PC-3 (cell line): Measurements from ENCODE around the gene ACER3. TPM values are rescaled to one million over a fixed set of nuclear protein-coding genes. Genes with fewer than 3 reads are reported as not detected.

Source experiments
- ATAC-seq: fragments of 200-7000 bp; cut with Tn5 transposase; 2 replicates; pipeline ENCODE4 v1.9.1; 2020; ENCODE audit warnings: mild to moderate bottlenecking, moderate library complexity
- BruUV-seq: library from RNA; stranded (reverse); fragments of 400-500 nt; replicated peaks from 2 replicates; lab custom pipeline; 2021; lab: Mats Ljungman, UMichigan
- CTCF ChIA-PET: fragments of 300-600 bp; sonication (Branson Sonifier 250); formaldehyde crosslinking; loops from one replicate; lab custom pipeline; 2022; ENCODE audit warnings: antibody characterized with exemption; lab: Charles Lee
- POLR2A ChIA-PET: fragments of 300-600 bp; sonication (Branson Sonifier 250); formaldehyde crosslinking; loops from one replicate; lab custom pipeline; 2022; ENCODE audit warnings: antibody characterized with exemption; ENCODE audit not compliant: unreplicated experiment; lab: Charles Lee
- DNase-seq: peaks from one replicate; pipeline ENCODE4 v3.0.0-alpha.2; 2015
- H2AFZ ChIP-seq: fragments of 300-600 bp; sonication (generic); 2 replicates; pipeline ENCODE4 v1.6.0; 2016; ENCODE audit warnings: antibody characterized with exemption, low read length
- H3F3A ChIP-seq: fragments of 300-600 bp; sonication (generic); one replicate; pipeline ENCODE4 v1.6.0; 2017; ENCODE audit warnings: antibody characterized with exemption, low read length, control low read depth, mild to moderate bottlenecking; ENCODE audit not compliant: unreplicated experiment
- H3K27ac ChIP-seq: fragments of 300-600 bp; sonication (generic); 2 replicates; pipeline ENCODE4 v1.5.1; 2016; ENCODE audit warnings: mild to moderate bottlenecking, low read length
- H3K27me3 ChIP-seq: fragments of 300-600 bp; sonication (generic); 2 replicates; pipeline ENCODE4 v1.6.1; 2016; ENCODE audit warnings: low read length, mixed read lengths
- H3K36me3 ChIP-seq: fragments of 300-600 bp; sonication (generic); 2 replicates; pipeline ENCODE4 v1.6.1; 2016; ENCODE audit warnings: low read depth, mixed run types, low read length, mixed read lengths
- H3K4me1 ChIP-seq: fragments of 300-600 bp; sonication (generic); 2 replicates; pipeline ENCODE4 v1.5.1; 2016; ENCODE audit warnings: low read length; ENCODE audit not compliant: insufficient read depth
- H3K4me2 ChIP-seq: fragments of 300-600 bp; sonication (generic); 2 replicates; pipeline ENCODE4 v1.6.0; 2016; ENCODE audit warnings: low read length
- H3K4me3 ChIP-seq: fragments of 300-600 bp; sonication (generic); 2 replicates; pipeline ENCODE4 v1.5.1; 2016; ENCODE audit warnings: mild to moderate bottlenecking, low read length, mixed read lengths
- H3K79me2 ChIP-seq: fragments of 300-600 bp; sonication (generic); 2 replicates; pipeline ENCODE4 v1.6.1; 2017; ENCODE audit warnings: low read length, mixed read lengths
- H3K9ac ChIP-seq: fragments of 300-600 bp; sonication (generic); 2 replicates; pipeline ENCODE4 v1.6.0; 2016; ENCODE audit warnings: mild to moderate bottlenecking, low read length
- H3K9me2 ChIP-seq: fragments of 300-600 bp; sonication (generic); replicated peaks from 2 replicates; pipeline ENCODE4 v1.6.1; 2016; ENCODE audit warnings: mixed run types, low read length, mixed read lengths
- H3K9me3 ChIP-seq: fragments of 300-600 bp; sonication (generic); 2 replicates; pipeline ENCODE4 v1.6.1; 2016; ENCODE audit warnings: low read length, mixed read lengths
- H4K20me1 ChIP-seq: fragments of 300-600 bp; sonication (generic); 2 replicates; pipeline ENCODE4 v1.6.1; 2016; ENCODE audit warnings: low read length, mixed read lengths
- EZH2 ChIP-seq: fragments of 300-600 bp; sonication (generic); IDR thresholded peaks from one replicate; pipeline ENCODE4 v1.6.1; 2017; ENCODE audit warnings: antibody characterized with exemption, mild to moderate bottlenecking, low read length; ENCODE audit not compliant: unreplicated experiment
- EZH2phosphoT487 ChIP-seq: fragments of 300-600 bp; sonication (generic); IDR thresholded peaks from 2 replicates; pipeline ENCODE4 v1.6.1; 2018; ENCODE audit warnings: mild to moderate bottlenecking, antibody characterized with exemption, low read length, borderline replicate concordance
- intact Hi-C: fragments of 100-400 bp; cut with micrococcal nuclease; formaldehyde crosslinking; loops from 2 replicates; pipeline ENCODE4 v1.9.0; 2023
- total RNA-seq: library from RNA; depleted of rRNA; stranded (reverse); fragments of >200 nt; gene quantifications from 2 replicates; pipeline ENCODE4 v1.2.3, GENCODE V29; 2014
- TF ChIP-seq, protein P1 (sequence below): fragments of 300-600 bp; sonication (generic); conservative IDR thresholded peaks from 2 replicates; pipeline ENCODE4 v1.5.1; 2017; ENCODE audit warnings: antibody characterized with exemption, low read depth, mild to moderate bottlenecking, low read length

ACER3 gene
- total RNA-seq, 1 experiment from 2014 or later: 17.3 TPM

DNA sequence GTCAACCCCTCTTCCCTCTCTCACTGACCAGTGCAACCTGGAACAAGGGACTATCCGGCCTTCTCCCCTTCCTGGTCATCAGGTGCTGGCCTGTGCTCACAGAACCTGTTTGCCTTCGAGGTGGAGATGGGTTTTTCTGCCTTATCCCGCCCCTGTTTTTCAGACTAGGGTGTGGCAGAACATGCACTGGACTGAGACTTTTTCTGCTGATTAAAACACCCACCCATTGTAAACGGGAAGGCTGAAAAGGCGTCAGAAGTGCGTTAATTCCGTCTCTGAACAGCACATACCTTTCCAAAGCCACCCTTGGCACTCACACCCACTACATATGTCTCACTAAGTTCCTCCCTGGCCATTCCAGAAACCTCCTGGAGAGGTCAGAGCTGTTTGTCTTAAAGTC lies 169.1 kb downstream of the ACER3 start:
- DNase-seq (peak; percentile 9), ATAC-seq (no peak)
- Histone ChIP-seq H3K4me1 (peaks cover 36% of the 10 kb centered on the region), H3K9me2 (no peaks in the 10 kb centered on the region), H3K27ac (no peak overlapping the region), H3K27me3 (no peaks in the 10 kb centered on the region), H3K36me3 (no peaks in the 10 kb centered on the region), H3K9ac (no peak overlapping the region), H2AFZ (no peak overlapping the region), H4K20me1 (no peaks in the 10 kb centered on the region), H3F3A (peaks cover 9% of the 10 kb centered on the region), H3K4me3 (no peak overlapping the region), H3K79me2 (no peaks in the 10 kb centered on the region), H3K4me2 (no peak overlapping the region), H3K9me3 (no peaks in the 10 kb centered on the region)
- ChIA-PET CTCF (interaction anchor here (0.8 kb wide), 1 partner anchor 456 kb away, joined by 7 read pairs; no protein-coding TSS in a partner anchor), POLR2A (no interaction called here)
- TF ChIP-seq, protein P1, sequence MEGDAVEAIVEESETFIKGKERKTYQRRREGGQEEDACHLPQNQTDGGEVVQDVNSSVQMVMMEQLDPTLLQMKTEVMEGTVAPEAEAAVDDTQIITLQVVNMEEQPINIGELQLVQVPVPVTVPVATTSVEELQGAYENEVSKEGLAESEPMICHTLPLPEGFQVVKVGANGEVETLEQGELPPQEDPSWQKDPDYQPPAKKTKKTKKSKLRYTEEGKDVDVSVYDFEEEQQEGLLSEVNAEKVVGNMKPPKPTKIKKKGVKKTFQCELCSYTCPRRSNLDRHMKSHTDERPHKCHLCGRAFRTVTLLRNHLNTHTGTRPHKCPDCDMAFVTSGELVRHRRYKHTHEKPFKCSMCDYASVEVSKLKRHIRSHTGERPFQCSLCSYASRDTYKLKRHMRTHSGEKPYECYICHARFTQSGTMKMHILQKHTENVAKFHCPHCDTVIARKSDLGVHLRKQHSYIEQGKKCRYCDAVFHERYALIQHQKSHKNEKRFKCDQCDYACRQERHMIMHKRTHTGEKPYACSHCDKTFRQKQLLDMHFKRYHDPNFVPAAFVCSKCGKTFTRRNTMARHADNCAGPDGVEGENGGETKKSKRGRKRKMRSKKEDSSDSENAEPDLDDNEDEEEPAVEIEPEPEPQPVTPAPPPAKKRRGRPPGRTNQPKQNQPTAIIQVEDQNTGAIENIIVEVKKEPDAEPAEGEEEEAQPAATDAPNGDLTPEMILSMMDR: no peak
- TF ChIP-seq EZH2phosphoT487 (no peak), EZH2 (no peak)
- intact Hi-C loops: loop anchor here (5.0 kb wide), 1 partner anchor 108 kb away; no protein-coding TSS in a partner anchor
- BruUV-seq: no TSS peak

- CTCF ChIA-PET: no interaction called here
- Histone ChIP-seq H3K27me3 (no peaks in the 10 kb centered on the region), H4K20me1 (no peaks in the 10 kb centered on the region), H3K4me1 (peaks cover 40% of the 10 kb centered on the region), H3K4me2 (no peak overlapping the region), H3K9me3 (no peaks in the 10 kb centered on the region), H3K27ac (no peak overlapping the region), H3K4me3 (no peak overlapping the region), H3K36me3 (no peaks in the 10 kb centered on the region), H3K9me2 (no peaks in the 10 kb centered on the region), H2AFZ (no peak overlapping the region), H3K79me2 (no peaks in the 10 kb centered on the region), H3K9ac (no peak overlapping the region), H3F3A (peaks cover 9% of the 10 kb centered on the region)
- TF ChIP-seq EZH2: no peak
- no peak for TF ChIP-seq EZH2phosphoT487
- TF ChIP-seq, protein P1: no peak
- BruUV-seq: no TSS peak
- no peak for DNase-seq
- POLR2A ChIA-PET: no interaction called here
- no peak for ATAC-seq
- intact Hi-C loops: no loop called here
Observed at GRCh38 chr11:77030834-77031414, 170.2 kb downstream of the ACER3 start.

DNA sequence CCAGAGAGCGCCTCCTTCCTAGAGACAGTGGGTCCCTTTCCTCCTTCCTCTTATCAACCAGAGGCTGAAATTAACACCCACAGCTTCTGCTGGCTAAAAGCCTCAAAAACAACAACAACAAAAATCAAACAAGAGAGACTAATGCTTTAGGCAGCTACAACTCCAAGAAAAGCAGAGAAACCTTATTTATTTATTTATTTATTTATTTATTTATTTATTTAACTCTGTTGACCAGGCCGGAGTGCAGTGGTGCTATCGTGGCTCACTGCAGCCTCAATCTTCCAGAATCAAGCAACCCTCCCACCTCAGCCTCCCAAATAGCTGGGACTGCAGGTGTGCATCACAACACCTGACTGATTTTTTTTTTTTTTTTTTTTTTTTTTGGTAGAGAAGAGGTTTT lies 170.9 kb downstream of the ACER3 start:
- H3F3A ChIP-seq: peaks cover 6% of the 10 kb centered on the region
- no peak overlapping the region for H3K27ac ChIP-seq
- H3K9me3 ChIP-seq: no peaks in the 10 kb centered on the region
- no peak for ATAC-seq
- no peak for DNase-seq
- H3K4me3 ChIP-seq: no peak overlapping the region
- H3K36me3 ChIP-seq: no peaks in the 10 kb centered on the region
- peaks cover 40% of the 10 kb centered on the region for H3K4me1 ChIP-seq
- ChIA-PET CTCF (interaction anchor here (0.6 kb wide), 1 partner anchor 16 kb away, joined by 8 read pairs; no protein-coding TSS in a partner anchor), POLR2A (no interaction called here)
- H3K79me2 ChIP-seq: no peaks in the 10 kb centered on the region
- TF ChIP-seq, protein P1: no peak
- TF ChIP-seq EZH2phosphoT487 (no peak), EZH2 (no peak)
- intact Hi-C loops: no loop called here
- BruUV-seq: no TSS peak
- H3K9me2 ChIP-seq: no peaks in the 10 kb centered on the region
- H2AFZ ChIP-seq: no peak overlapping the region
- no peak overlapping the region for H3K9ac ChIP-seq
- no peak overlapping the region for H3K4me2 ChIP-seq
- H4K20me1 ChIP-seq: no peaks in the 10 kb centered on the region
- no peaks in the 10 kb centered on the region for H3K27me3 ChIP-seq
